Measurements from ENCODE around the gene ZNF569. TPM values are rescaled to one million over a fixed set of nuclear protein-coding genes. Genes with fewer than 3 reads are reported as not detected.
A peak's percentile ranks its signal among the peaks of the same experiment; 100 is the strongest.

ZNF569 gene
- total and polyA plus RNA-seq, 2 donors (not counting 1 experiment from before 2014, with no cell fraction given), result 3.4 to 13.9 TPM

DNA sequence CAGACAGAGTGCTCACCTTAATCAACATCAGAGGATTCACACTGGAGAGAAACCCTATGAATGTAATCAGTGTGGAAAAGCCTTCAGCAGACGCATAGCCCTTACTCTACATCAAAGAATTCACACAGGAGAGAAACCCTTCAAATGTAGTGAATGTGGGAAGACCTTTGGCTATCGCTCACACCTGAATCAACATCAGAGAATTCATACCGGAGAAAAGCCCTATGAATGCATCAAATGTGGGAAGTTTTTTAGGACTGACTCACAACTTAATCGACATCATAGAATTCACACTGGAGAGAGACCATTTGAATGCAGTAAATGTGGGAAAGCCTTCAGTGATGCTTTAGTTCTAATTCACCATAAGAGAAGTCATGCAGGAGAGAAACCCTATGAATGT is 78.0 kb downstream of the ZNF569 start:
- Mint-ChIP-seq H3K27me3 (no peaks in the 10 kb centered on the region), H3K4me1 (no peaks in the 10 kb centered on the region), H3K9me3 (ENCODE audit: insufficient read depth) (peaks cover 33% of the 10 kb centered on the region), H3K4me3 (no peak overlapping the region), H3K27ac (no peak overlapping the region)
- Histone ChIP-seq H3K36me3 (replicated peaks in 1 of 2; ENCODE audit: control extremely low read depth in 1 of 2, control insufficient read depth in 1 of 2, extremely low read depth in 1 of 2, insufficient read depth in 2 of 2, low read length in 1 of 2) (peaks cover 8 to 42% of the 10 kb centered on the region in 2 experiments), H3K4me3 (ENCODE audit: control extremely low read depth in 1 of 5, extremely low read depth in 1 of 5, insufficient read depth in 1 of 5, low read depth in 2 of 5, low read length in 4 of 5) (peak overlapping the region in 1 of 5 experiments; percentile 23), H3K27ac (ENCODE audit: low read length in 2 of 2) (no peak overlapping the region), H3K9ac (ENCODE audit: low read length) (no peak overlapping the region), H3K4me1 (ENCODE audit: control insufficient read depth in 2 of 2, insufficient read depth in 2 of 2, low read length in 2 of 2) (no peaks in the 10 kb centered on the region), H3K79me2 (ENCODE audit: control insufficient read depth, insufficient read depth, low read length) (no peaks in the 10 kb centered on the region), H3K27me3 (replicated peaks in 1 of 4; ENCODE audit: control extremely low read depth in 1 of 4, control insufficient read depth in 3 of 4, insufficient read depth in 4 of 4, low read length in 3 of 4) (no peaks in the 10 kb centered on the region), H4K20me1 (ENCODE audit: control insufficient read depth, insufficient read depth, low read length, poor library complexity, severe bottlenecking) (no peaks in the 10 kb centered on the region), H3K4me2 (replicated peaks; ENCODE audit: low read depth, low read length, poor library complexity, severe bottlenecking) (no peak overlapping the region), H3K9me3 (ENCODE audit: control extremely low read depth in 1 of 3, control insufficient read depth in 2 of 3, insufficient read depth in 1 of 3, low read length in 2 of 3) (peaks cover 27 to 70% (median 38%) of the 10 kb centered on the region in 3 donors), H2AFZ (ENCODE audit: insufficient read depth, low read depth, low read length, poor library complexity, severe bottlenecking) (no peak overlapping the region)
- intact Hi-C loops (cut with micrococcal nuclease), result no loop called here
- POLR2A ChIA-PET, result no interaction called here
- TF ChIP-seq EZH2 (IDR thresholded peaks at IDR 0.05; ENCODE audit: borderline replicate concordance, insufficient read depth, low read depth, low read length, poor library complexity, severe bottlenecking), result no peak
- TF ChIP-seq, protein P1, sequence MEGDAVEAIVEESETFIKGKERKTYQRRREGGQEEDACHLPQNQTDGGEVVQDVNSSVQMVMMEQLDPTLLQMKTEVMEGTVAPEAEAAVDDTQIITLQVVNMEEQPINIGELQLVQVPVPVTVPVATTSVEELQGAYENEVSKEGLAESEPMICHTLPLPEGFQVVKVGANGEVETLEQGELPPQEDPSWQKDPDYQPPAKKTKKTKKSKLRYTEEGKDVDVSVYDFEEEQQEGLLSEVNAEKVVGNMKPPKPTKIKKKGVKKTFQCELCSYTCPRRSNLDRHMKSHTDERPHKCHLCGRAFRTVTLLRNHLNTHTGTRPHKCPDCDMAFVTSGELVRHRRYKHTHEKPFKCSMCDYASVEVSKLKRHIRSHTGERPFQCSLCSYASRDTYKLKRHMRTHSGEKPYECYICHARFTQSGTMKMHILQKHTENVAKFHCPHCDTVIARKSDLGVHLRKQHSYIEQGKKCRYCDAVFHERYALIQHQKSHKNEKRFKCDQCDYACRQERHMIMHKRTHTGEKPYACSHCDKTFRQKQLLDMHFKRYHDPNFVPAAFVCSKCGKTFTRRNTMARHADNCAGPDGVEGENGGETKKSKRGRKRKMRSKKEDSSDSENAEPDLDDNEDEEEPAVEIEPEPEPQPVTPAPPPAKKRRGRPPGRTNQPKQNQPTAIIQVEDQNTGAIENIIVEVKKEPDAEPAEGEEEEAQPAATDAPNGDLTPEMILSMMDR (IDR thresholded peaks at IDR 0.05), result no peak
- DNase-seq (no peak), ATAC-seq (ENCODE audit: low read depth) (no peak)
- CTCF ChIA-PET, result no interaction called here
- no CpG with 5 or more reads among the region's 4 CpGs for WGBS (ENCODE audit: insufficient coverage)

- DNase-seq, result peak; percentile 98
- H3K27ac ChIP-seq (ENCODE audit: low read length in 2 of 2), result peak within 1 kb of the TSS; percentile 73 to 87
- H3K9me3 ChIP-seq (ENCODE audit: control extremely low read depth in 1 of 3, control insufficient read depth in 2 of 3, insufficient read depth in 1 of 3, low read length in 2 of 3), result peaks cover 4 to 23% (median 7%) of the 10 kb centered on the region in 3 donors
- peak within 1 kb of the TSS; percentile 97 for H2AFZ ChIP-seq (ENCODE audit: insufficient read depth, low read depth, low read length, poor library complexity, severe bottlenecking)
- H3K27me3 ChIP-seq (replicated peaks in 1 of 4; ENCODE audit: control extremely low read depth in 1 of 4, control insufficient read depth in 3 of 4, insufficient read depth in 4 of 4, low read length in 3 of 4), result no peaks in the 10 kb centered on the region
- ChIA-PET POLR2A (interaction anchor here (0.6 to 1.5 kb wide), 10 partner anchors 36 to 1187 kb away, joined by 3 to 8 read pairs (median 4); partner anchors contain the start of genes ZNF420, ZNF540, ZNF569 and ZNF570), CTCF (interaction anchor here (0.5 to 1.3 kb wide), 10 partner anchors 36 to 521 kb away, joined by 3 to 4 read pairs (median 3); partner anchors contain the start of genes ZNF540 and ZNF571)
- Mint-ChIP-seq H3K4me1 (peaks cover 12% of the 10 kb centered on the region), H3K27ac (peak within 1 kb of the TSS; percentile 98), H3K9me3 (ENCODE audit: insufficient read depth) (peaks cover 2% of the 10 kb centered on the region), H3K27me3 (no peaks in the 10 kb centered on the region), H3K4me3 (peak within 1 kb of the TSS; percentile 99)
- H3K4me3 ChIP-seq (ENCODE audit: control extremely low read depth in 1 of 5, extremely low read depth in 1 of 5, insufficient read depth in 1 of 5, low read depth in 2 of 5, low read length in 4 of 5), result peak within 1 kb of the TSS; percentile 59 to 87 (median 79)
- TF ChIP-seq, protein P1 (IDR thresholded peaks at IDR 0.05), result peak; percentile 12
- TF ChIP-seq EZH2 (IDR thresholded peaks at IDR 0.05; ENCODE audit: borderline replicate concordance, insufficient read depth, low read depth, low read length, poor library complexity, severe bottlenecking), result no peak
- peak; percentile 96 for ATAC-seq (ENCODE audit: low read depth)
- no peaks in the 10 kb centered on the region for H4K20me1 ChIP-seq (ENCODE audit: control insufficient read depth, insufficient read depth, low read length, poor library complexity, severe bottlenecking)
- intact Hi-C loops (cut with micrococcal nuclease), result loop anchor here (1.0 to 2.0 kb wide), 10 partner anchors 37 to 598 kb away; partner anchors contain the start of genes ZNF540, ZNF569, ZNF571 and ZNF573
- H3K9ac ChIP-seq (ENCODE audit: low read length), result peak within 1 kb of the TSS; percentile 82
- WGBS (ENCODE audit: insufficient coverage), result 2% methylated on average over 58 of the region's 58 CpGs
- peaks cover 24% of the 10 kb centered on the region for H3K79me2 ChIP-seq (ENCODE audit: control insufficient read depth, insufficient read depth, low read length)
- peak within 1 kb of the TSS; percentile 79 for H3K4me2 ChIP-seq (replicated peaks; ENCODE audit: low read depth, low read length, poor library complexity, severe bottlenecking)
- peaks cover 5 to 14% of the 10 kb centered on the region in 2 donors for H3K4me1 ChIP-seq (ENCODE audit: control insufficient read depth in 2 of 2, insufficient read depth in 2 of 2, low read length in 2 of 2)
- H3K36me3 ChIP-seq (replicated peaks in 1 of 2; ENCODE audit: control extremely low read depth in 1 of 2, control insufficient read depth in 1 of 2, extremely low read depth in 1 of 2, insufficient read depth in 2 of 2, low read length in 1 of 2), result peaks cover 8 to 12% of the 10 kb centered on the region in 2 experiments
These were observed 96.2 kb downstream of the ZNF569 start, which contains the start of gene ZNF527 for GRCh38 chr19:37370880-37371661. Gene ZNF527 (plus strand): TSS chr19:37371099. CDS start chr19:37374199, 3,100 bp downstream.

All from B cell (primary cell).